Measurements from ENCODE around the gene NACAD.
"Not testable (repeated sequence)": the region's sequence is repeated elsewhere in the genome, so short reads cannot be mapped to it uniquely, and the experiment has no call there.

Gene NACAD

DNA sequence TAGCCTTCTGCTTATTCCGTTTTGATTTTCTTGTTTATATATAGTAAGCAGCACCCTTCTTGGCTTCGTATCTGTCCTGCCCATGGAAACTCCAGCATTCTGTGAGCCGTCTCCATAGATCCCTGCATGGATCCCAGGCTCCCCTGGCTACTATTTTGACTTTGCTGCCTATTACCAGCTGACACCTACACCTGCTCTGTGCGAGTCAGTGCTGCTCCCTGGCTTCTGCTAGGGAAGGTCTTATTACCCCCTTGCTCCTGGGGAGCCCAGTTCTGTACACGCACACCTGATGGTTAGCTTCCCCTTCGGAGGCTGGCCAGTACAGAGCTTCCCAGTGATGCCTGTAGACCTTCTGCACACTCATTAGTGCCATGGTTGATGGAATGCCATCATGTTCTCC, 35.4 kb downstream of the NACAD start:
- DNase-seq = no peak

DNA sequence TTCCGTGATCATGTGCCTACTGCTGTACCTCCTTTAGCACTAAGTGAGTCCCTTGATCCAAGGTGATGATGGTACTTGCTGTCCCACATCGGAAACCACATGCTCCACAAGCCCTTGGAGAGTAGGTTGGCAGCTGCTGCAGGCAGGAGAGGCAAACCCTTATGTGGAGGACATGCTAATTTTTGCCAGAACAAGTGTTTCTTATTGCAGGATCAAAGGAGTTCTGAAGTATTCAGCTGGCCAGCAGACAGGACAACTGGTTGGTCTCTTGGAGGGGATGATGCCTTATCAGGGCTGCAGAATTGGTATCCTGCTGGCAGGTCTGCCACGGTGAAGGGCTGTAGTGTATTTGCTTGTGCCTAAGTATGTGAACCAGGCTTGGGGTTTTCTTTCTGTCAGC, 36.8 kb downstream of the NACAD start:
- peak; percentile 99 for DNase-seq

DNA sequence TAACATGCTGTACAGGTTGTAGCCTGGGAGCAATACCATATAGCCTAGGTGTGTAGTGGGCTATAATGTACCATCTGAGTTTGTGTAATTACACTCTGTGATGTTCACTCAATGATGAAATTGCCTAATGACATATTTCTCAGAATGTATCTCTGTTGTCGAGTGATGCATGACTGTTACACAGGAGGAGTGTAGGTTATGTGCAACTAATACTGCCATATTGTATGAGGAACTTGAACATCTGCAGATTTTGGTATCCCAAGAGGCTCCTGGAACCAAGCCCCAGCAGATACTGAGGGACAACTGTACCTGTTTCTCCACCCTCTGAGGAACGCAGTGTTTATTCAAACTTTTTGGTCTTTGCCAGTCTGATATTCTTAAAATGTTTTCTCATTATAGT, 38.6 kb downstream of the NACAD start:
- DNase-seq = no peak

DNA sequence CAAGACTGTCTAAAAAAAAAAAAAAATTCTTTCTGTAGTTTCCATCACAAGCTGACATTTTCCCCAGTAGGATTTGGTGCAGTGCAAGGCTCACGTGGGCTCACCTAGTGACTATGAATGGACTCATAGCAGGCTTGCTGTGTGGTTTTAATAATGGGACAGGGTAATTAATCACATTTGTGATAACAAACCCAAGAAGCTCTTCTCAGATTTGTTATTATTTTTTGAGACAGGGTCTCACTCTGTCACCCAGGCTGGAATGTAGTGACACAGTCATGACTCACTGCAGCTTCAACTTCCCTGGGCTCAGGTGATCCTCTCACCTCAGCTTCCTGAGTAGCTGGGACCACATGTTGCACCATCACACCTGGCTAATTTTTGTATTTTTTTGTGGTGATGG, 40.0 kb downstream of the NACAD start:
- no peak for DNase-seq

DNA sequence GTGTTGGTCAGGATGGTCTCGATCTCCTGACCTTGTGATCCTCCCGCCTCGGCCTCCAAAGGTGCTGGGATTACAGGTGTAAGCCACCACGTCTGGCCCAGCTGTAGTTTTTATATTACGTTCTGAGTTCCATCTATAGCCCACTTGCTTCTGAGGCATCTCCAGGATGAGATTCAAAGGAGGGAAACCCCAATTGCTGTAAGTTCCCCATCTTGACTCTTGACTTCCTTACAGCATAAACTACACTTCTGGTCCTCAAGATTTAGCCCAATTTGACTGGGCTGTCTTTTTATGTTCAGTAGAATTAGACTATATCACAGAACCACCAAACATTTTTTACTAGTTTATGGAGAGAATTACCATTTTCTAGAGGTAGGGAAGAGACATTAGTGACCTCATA, 44.4 kb downstream of the NACAD start:
- no peak for DNase-seq

DNA sequence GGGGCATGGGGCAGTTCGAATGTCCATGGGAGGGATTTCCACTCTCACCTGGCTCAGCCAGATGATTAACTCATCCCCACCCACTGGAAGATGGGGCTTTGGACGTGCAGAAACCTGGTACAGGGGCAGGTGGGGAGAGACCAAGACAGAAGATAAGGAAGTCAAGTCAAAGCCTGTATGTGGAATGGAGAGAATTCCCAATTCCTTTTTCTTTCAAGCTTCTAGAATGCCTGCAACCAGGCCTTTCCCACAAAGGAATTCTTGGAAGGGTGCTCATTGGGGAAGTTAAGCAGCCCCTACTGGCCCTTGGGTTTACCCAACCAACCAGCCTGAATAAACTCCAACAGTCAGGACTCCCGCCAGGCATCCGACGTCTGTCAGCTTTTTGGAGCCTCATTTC, 49.7 kb downstream of the NACAD start:
- DNase-seq = no peak

DNA sequence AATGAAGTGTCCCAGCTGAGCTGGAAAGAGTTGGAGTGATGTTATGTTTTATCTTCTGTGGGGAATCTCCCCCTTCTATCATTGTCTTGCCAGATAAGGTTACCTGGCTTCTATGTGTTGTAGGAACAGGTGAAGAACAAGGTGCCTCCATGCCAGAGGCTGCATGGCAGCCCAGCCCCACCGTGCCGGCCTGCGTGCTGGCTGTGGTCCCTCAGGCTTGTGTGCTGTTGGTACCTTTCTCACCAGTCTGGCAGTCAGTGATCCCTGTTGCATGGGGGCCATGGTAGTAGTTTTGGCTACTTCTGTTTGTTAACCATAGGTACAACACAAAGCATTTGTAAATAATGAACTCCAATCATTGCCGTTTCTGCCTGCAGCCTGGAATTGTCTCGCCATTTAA, 50.9 kb downstream of the NACAD start:
- DNase-seq = no peak

DNA sequence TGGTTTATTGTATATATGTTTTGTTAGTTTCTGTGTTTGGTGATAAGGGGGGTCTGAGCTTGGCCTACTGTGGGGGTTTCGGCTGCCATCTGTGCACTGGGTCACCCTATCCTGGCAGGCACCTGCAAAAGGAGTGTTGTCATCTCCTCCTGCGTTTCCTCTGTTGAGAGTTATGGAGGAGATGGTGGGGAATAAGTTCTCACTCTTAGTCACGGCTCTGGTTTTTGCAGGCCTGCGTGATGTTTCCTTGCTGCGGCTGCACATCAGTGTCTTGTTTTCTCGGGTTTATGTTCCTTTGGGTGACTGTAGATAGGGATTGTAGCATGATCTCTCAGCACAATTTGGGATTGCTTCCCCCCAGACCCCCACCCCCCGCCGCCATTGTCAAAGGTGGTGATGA, 52.0 kb downstream of the NACAD start:
- no peak for DNase-seq

DNA sequence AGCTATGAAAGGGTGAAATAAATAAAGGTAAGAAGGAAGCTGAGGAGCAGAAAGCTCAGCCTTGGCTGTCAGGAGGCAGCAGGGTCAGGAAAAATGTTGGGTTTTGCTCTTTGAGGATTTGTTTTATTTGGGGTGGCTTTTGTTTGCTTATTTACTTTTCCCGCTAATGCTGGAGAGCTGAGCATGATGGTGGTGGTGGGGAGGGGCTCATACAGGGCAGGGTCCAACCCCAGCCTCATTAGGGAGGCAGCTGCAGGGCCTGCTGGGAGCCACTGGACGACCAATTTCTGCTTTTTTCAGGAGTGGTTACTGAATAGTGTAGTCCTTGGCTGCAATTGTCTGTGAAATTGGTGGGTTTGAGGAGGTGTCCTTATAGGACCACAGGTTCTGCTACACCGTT, 52.5 kb downstream of the NACAD start:
- DNase-seq = no peak

DNA sequence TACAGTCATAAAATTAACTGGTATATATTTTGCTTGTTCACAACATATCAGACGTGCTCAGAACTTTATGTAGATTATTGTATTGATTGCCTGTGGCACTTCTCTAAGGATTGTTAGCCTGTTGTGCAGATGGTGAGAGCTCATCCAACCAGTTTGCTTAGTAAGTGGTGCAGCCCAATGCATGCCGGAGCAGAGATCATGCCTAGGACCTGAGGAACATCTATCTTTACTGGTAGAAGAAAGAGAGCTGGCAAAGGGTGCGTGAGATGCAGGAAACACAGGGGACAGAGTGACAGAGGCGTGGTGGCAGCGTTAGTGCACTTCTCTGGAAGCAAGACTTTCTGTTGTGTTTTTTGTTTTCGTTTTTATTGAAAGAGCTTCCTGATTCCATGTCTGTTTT, 52.9 kb downstream of the NACAD start:
- no peak for DNase-seq

DNA sequence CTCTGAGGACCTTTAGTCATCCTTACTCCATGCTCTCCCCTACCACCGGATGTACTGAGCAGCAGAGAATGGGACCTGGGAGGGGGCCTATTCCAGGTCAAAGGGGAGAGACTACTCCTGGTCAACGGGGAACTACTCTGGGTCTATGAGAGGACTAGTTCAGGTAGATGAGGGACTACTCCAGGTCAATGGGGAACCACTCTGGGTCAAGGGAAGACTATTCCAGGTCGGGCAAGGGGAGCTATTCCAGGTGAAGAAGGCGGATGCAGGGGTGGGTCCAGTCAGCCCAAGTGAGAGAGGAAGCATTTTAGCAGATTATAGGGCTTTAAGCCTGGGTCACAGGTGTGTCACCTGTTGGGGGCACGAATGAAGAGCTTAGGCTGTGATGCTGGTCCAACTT, 53.4 kb downstream of the NACAD start:
- no peak for DNase-seq

DNA sequence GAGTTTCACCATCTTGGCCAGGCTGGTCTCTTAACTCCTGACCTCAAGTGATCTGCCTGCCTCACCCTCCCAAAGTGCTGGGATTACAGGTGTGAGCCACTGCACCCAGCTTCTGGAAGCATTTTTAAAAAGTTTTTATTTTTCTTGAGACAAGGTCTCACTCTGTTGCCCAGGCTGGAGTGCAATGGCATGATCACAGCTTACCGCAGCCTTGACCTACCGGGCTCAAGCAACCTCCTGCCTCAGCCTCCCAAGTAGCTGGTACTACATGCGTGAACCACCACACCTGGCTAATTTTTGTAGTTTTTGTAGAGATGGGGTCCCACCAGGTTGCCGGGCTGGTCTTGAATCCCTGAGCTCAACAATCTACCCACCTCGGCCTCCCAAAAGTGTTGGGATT, 54.1 kb downstream of the NACAD start:
- DNase-seq = not testable (repeated sequence)

DNA sequence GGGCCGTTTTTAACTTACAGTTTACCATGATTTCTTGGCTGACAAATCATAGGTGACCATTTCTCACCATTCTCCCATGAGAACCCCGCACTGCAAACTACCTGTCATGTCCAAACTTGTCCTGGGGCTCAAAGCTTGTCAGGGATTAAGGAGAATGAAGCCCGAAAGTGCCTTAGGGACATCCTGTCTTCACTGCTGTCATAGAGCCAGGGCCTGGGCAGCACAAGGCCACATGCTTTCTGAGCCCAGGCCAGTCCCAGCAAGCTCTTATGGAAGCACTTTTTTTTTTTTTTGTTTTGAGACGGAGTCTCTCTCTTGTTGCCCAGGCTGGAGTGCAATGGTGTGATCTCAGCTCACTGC, 54.9 kb downstream of the NACAD start:
- peak; percentile 41 for DNase-seq

DNA sequence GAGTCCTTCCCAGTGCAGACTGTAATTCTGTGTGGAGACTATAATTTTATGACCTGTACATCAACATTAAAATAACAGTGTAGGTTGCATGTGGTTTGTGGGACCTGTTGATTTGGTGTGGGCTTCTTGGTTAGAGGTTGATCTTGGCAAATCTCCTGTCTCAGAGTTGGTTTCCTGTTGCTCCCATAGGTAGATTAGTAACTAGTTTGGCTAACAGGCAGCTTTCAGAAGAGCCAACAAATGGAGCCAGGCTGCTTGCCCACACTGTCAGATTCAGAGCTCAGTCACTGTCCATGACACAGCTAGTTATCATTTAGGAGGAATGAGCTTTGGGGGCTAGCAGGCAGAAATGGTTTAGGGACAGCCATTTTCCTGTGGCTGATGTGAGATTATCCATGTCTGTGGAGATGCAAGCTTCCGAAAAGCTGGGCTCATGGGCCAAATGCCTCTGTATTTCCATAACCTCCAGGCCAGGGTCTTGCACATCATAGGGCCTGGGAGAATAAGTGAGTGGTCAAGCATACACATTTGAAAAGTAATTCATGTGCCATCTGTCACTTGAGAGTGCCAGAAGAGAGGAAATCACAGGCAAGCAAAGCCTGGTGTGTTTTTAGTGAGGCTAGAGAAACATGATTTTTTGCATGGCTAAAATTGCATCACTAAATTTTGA, 55.4 kb downstream of the NACAD start:
- DNase-seq = no peak

DNA sequence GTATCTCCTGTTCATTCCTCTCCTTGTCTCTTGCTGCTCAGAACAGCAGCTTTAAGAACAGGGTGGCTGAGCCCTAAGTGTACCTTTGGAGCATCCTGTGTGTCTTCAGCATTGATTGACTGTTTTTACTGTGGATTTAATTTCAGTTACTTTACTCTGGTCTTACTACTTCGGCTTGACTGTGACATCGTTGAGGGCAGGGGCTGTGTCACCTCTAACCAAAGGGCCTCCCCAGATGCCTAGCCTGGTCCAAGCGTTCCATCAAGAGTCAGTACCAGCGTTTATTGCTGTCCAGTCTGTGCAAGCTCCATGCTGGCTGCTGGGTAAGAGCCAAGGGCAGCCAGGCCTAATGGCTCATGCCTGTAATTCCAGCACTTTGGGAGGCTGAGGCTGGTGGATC, 56.3 kb downstream of the NACAD start:
- no peak for DNase-seq

DNA sequence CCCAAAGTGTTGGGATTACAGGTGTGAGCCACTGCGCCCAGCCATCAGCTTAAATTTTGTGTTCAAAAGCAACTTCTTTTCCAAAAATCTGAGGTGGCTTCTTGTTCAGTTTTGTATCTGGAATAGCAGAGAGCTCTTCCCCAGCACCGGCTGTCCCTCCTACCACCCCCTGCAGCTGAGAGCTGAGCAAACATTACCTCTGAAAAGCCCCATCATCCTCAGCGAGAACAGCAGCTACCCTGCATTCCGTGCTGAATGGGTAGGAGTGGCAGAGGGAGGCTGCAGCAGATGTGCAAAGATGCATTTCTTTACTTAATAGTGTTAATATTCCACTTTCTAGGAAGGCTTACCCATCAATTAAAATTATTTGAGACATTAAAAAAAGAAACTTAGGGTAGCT, 56.9 kb downstream of the NACAD start:
- DNase-seq = no peak

All from DMS79 treated with DMSO at 0.1 percent for 48 hours (cell line).